HepG2 (cell line): ENCODE measurements around the gene MPPE1. TPM values are rescaled to one million over a fixed set of nuclear protein-coding genes. Genes with fewer than 3 reads are reported as not detected.

ENCODE experiments used
- ATAC-seq: fragments of 200-7000 bp; cut with Tn5 transposase; 3 replicates; pipeline ENCODE4 v1.9.1; 2020; ENCODE audit warnings: mild to moderate bottlenecking, moderate library complexity
- BruUV-seq: library from RNA; stranded (reverse); fragments of 400-500 nt; replicated peaks from 2 replicates; lab custom pipeline; 2021; lab: Mats Ljungman, UMichigan
- CTCF ChIA-PET: fragments of 300-600 bp; formaldehyde crosslinking; extraction: SDS; loops from one replicate; lab custom pipeline; 2021; ENCODE audit warnings: low total read pairs, inconsistent platforms, low intra/inter-chr PET ratio; lab: Yijun Ruan, JAX
- POLR2A ChIA-PET: fragments of 350-600 bp; sonication (Branson Sonifier 250); formaldehyde crosslinking; loops from one replicate; lab custom pipeline; 2020; ENCODE audit warnings: antibody characterized with exemption, inconsistent platforms; lab: Yijun Ruan, JAX
- DNase-seq: peaks from one replicate; pipeline ENCODE4 v3.0.0-alpha.2; 2015; ENCODE audit warnings: low spot score
- FAIRE-seq: peaks from 3 replicates; lab custom pipeline; 2011; peaks lifted over from hg19 to GRCh38; lab: Jason Lieb, UNC
- H2AFZ ChIP-seq: one replicate; pipeline ENCODE4 v1.6.1; 2011; ENCODE audit warnings: low read length, inconsistent platforms
- H3K27ac ChIP-seq: fragments of 300-600 bp; 3 replicates; pipeline ENCODE4 v1.8.0; 2011; ENCODE audit warnings: mixed run types, mild to moderate bottlenecking, mixed read lengths, low read length, inconsistent platforms; ENCODE audit not compliant: insufficient read depth; ENCODE audit errors: extremely low read length
- H3K27me3 ChIP-seq, 2 experiments: fragments of 200-600 bp in 1 of 2; 2 replicates in 1 of 2; 3 replicates in 1 of 2; pipeline versions ENCODE4 v1.6.0 to v1.8.0; 2011; ENCODE audit warnings: low read length in 2 of 2, mild to moderate bottlenecking in 2 of 2, moderate library complexity in 2 of 2, inconsistent platforms in 1 of 2; ENCODE audit not compliant: insufficient read depth in 2 of 2, control insufficient read depth in 1 of 2
- H3K36me3 ChIP-seq, 2 experiments: fragments of 200-600 bp in 1 of 2; replicated peaks in 1 of 2; 2 replicates in 1 of 2; 3 replicates in 1 of 2; pipeline versions ENCODE4 v1.5.1 to v1.8.0; 2011; ENCODE audit warnings: low read length in 2 of 2, inconsistent platforms in 1 of 2; ENCODE audit not compliant: insufficient read depth in 2 of 2, control insufficient read depth in 1 of 2
- H3K4me1 ChIP-seq: 2 replicates; pipeline ENCODE4 v1.5.1; 2012; ENCODE audit warnings: low read length, inconsistent platforms; ENCODE audit not compliant: insufficient read depth
- H3K4me2 ChIP-seq: 2 replicates; pipeline ENCODE4 v1.6.0; 2011; ENCODE audit warnings: low read depth, low read length, inconsistent platforms
- H3K4me3 ChIP-seq, 3 experiments: fragments of 200-600 bp in 1 of 3; sonication (generic), shearing (Covaris generic) in 1 of 3; replicated peaks in 1 of 3; 2 replicates each; pipeline ENCODE4 v1.5.1; 2011 to 2016; ENCODE audit warnings: low read length in 3 of 3, inconsistent platforms in 2 of 3, low read depth in 2 of 3, mild to moderate bottlenecking in 2 of 3, control low read depth in 1 of 3, mixed read lengths in 1 of 3; ENCODE audit not compliant: insufficient read depth in 1 of 3
- H3K79me2 ChIP-seq: one replicate; pipeline ENCODE4 v1.6.1; 2011; ENCODE audit warnings: low read length, inconsistent platforms; ENCODE audit not compliant: insufficient read depth
- H3K9ac ChIP-seq: 2 replicates; pipeline ENCODE4 v1.6.0; 2011; ENCODE audit warnings: mild to moderate bottlenecking, low read depth, low read length, inconsistent platforms; ENCODE audit not compliant: insufficient read depth
- H3K9me3 ChIP-seq: 2 replicates; pipeline ENCODE4 v1.5.1; 2012; ENCODE audit warnings: mild to moderate bottlenecking, low read length
- H4K20me1 ChIP-seq: 2 replicates; pipeline ENCODE4 v1.6.0; 2011; ENCODE audit warnings: inconsistent platforms, mild to moderate bottlenecking, low read length, moderate library complexity; ENCODE audit not compliant: insufficient read depth
- PATZ1 ChIP-seq: sonication (generic); formaldehyde crosslinking; IDR thresholded peaks from 2 replicates; pipeline ENCODE4 v1.4.0; 2020; ENCODE audit warnings: missing genetic modification reagents
- POLR2AphosphoS2 ChIP-seq: IDR thresholded peaks from 2 replicates; pipeline ENCODE4 v1.6.1; 2011; ENCODE audit warnings: low read depth, low read length, improper control_type of control experiment
- ZFAT ChIP-seq: sonication (generic); formaldehyde crosslinking; conservative IDR thresholded peaks from 2 replicates; pipeline ENCODE4 v1.8.1; 2023; ENCODE audit warnings: missing genetic modification reagents, inconsistent platforms
- ZNF784 ChIP-seq: sonication (generic); formaldehyde crosslinking; IDR thresholded peaks from 2 replicates; pipeline ENCODE4 v1.5.1; 2020; ENCODE audit warnings: missing genetic modification reagents, mild to moderate bottlenecking, borderline replicate concordance
- WGBS: methylation state at CpG from one replicate; pipeline ENCODE4 v1.1.6; 2017; ENCODE audit warnings: low lambda C conversion rate; 5-methylcytosine and 5-hydroxymethylcytosine counted together
- in situ Hi-C: cut with HindIII; loops from 2 replicates; pipeline ENCODE4 v1.10.0; 2017; ENCODE audit warnings: low pct_unique_long_range_greater_than_20kb; ENCODE audit not compliant: extremely low pct_ligation_motif_present
- intact Hi-C: fragments of 100-400 bp; cut with micrococcal nuclease; formaldehyde crosslinking; loops from one replicate; pipeline ENCODE4 v1.10.0; 2022; ENCODE audit not compliant: unreplicated experiment
- polyA plus RNA-seq, 8 experiments: library from polyadenylated mRNA; depleted of rRNA in 3 of 8; stranded (reverse) in 7 of 8; unstranded in 1 of 8; fragments of >200 nt; fragmentation: Illumina TruSeq in 4 of 8; extraction: Trizol in 4 of 8; gene quantifications; 2 replicates each; pipeline versions ENCODE4 v1.2.1 to v1.2.3, GENCODE V29; 2011 to 2016; ENCODE audit warnings: low read depth in 4 of 8, missing spikeins in 1 of 8, mixed read lengths in 1 of 8; ENCODE audit not compliant: insufficient read depth in 1 of 8
- total RNA-seq, 5 experiments: library from RNA; depleted of rRNA; stranded (reverse); fragments of >200 nt; fragmentation: Illumina TruSeq; extraction: Trizol; gene quantifications; 2 replicates each; pipeline ENCODE4 v1.2.3, GENCODE V29; 2016; ENCODE audit warnings: low read depth in 1 of 5

Gene MPPE1
- total and polyA plus RNA-seq, 2 of the 13 experiments (the other 11 are each of a cell fraction or from before 2014, with no cell fraction given) = 9.6 to 11.9 TPM

DNA sequence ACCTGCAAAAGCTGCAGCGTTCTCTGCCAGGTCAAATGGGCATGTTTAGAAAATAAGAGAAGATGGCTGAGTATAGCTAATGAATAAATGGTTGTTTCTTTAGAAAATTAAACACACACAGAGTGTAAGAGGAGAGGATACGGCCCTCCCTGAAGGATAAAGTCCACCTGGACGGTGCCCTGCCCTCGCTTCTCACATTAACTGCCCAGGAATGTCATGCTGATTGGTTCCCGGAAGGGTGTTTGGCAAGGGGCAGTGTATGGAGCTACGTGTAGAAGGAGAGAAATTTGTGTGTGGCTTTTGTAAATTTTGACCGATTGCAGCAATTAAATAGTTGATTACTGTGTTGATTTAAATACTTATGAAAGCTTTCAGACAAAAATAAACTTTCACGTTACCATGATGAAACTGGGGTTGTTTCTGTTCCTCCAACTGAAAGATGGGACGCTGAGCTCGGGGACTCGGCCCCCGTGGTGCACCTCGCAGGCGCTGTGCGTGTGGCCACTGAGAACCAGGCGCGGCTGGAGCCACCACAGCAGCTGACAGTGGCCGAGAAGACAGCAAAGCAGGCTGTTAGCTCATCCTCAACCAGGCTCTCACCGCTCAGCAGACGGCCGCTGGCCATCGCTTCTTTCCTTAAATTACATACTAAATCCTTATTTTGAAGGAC is 22.7 kb downstream of the MPPE1 start (continued):
- TF ChIP-seq ZFAT (CRISPR knock-in tag) (no peak), PATZ1 (0 out of 2 replicates have a peak, but pooled peaks have one; percentile 30)

DNA sequence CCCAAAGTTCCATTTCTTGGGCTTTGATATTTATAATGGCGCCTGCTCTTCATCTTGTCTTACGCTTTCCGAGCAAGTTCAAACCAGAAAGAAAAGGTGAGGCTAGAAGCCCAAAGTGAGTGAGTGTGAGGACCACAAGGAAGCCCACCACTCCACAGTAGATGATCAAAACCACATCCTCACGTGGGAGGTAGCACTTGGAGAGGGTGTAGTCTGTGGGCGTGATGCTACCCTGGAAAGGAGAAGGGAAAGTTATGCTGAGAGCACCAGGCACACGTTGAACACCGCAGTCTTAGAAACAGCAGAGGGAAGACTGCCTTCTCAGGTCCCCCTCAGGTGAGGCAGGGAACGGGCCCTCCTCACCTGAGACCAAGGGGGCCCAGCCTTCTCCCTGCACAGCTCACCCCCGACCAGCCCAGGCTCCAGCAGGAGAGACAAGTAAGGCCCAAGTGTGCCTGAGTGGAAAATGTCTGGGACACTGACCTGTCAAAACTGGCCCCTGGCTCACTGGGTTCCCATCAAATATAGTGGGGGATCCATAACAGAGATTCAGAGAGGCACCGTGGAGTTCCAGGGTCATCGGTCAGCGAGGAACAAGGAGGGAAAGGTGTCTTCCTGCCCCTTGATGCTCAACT is 23.6 kb downstream of the MPPE1 start:
- Histone ChIP-seq H4K20me1 (no peaks in the 10 kb centered on the region), H3K79me2 (no peaks in the 10 kb centered on the region), H3K9ac (no peak overlapping the region), H3K9me3 (no peaks in the 10 kb centered on the region), H2AFZ (no peak overlapping the region), H3K4me1 (peaks cover 56% of the 10 kb centered on the region), H3K36me3 (no peaks in the 10 kb centered on the region; a peak in 1 of 5 replicates), H3K4me3 (no peak overlapping the region), H3K27me3 (no peaks in the 10 kb centered on the region), H3K27ac (peak overlapping the region; percentile 42), H3K4me2 (no peak overlapping the region)
- in situ Hi-C loops (no loop called here), intact Hi-C loops (no loop called here)
- DNase-seq (no peak), FAIRE-seq (no peak), ATAC-seq (no peak)
- TF ChIP-seq POLR2AphosphoS2 = no peak
- TF ChIP-seq ZNF784 (CRISPR knock-in tag) = 0 out of 2 replicates have a peak, but pooled peaks have one; percentile 2
- BruUV-seq = no TSS peak
- ChIA-PET POLR2A (interaction anchor here (0.8 to 1.5 kb wide), 4 partner anchors 21 to 111 kb away, joined by 3 to 7 read pairs (median 4); partner anchors contain the start of gene IMPA2), CTCF (no interaction called here)
- WGBS = 90% methylated on average over 12 of the region's 12 CpGs
